WERI-Rb-1 (cell line): ENCODE data around the gene C2orf81.

Source experiments
- DNase-seq: peaks from one replicate; pipeline ENCODE4 v3.0.0-alpha.2; 2020
- H3K27ac ChIP-seq: fragments of 250-450 bp; sonication (Bioruptor Pico); 2 replicates; pipeline ENCODE4 v1.5.1; 2020; ENCODE audit warnings: mild to moderate bottlenecking, moderate library complexity
- H3K27me3 ChIP-seq: fragments of 250-450 bp; sonication (Bioruptor Pico); 2 replicates; pipeline ENCODE4 v1.5.1; 2021; ENCODE audit warnings: mild to moderate bottlenecking, low read depth, moderate library complexity; ENCODE audit not compliant: insufficient read depth, severe bottlenecking
- H3K36me3 ChIP-seq: fragments of 250-450 bp; sonication (Bioruptor Pico); 2 replicates; pipeline ENCODE4 v1.5.1; 2020; ENCODE audit warnings: mild to moderate bottlenecking, moderate library complexity
- H3K4me3 ChIP-seq: 2 replicates; pipeline ENCODE4 v1.5.1; 2011; ENCODE audit warnings: low read depth, mild to moderate bottlenecking, control low read depth, low read length
- H3K9me3 ChIP-seq: fragments of 250-450 bp; sonication (Bioruptor Pico); 2 replicates; pipeline ENCODE4 v1.5.1; 2021; ENCODE audit warnings: mild to moderate bottlenecking, moderate library complexity; ENCODE audit not compliant: severe bottlenecking
- TF ChIP-seq, protein P1 (sequence below): IDR thresholded peaks from 2 replicates; pipeline ENCODE4 v1.5.1; 2011; ENCODE audit warnings: low read depth, mild to moderate bottlenecking, control low read depth, inconsistent platforms, low read length

Gene C2orf81

DNA sequence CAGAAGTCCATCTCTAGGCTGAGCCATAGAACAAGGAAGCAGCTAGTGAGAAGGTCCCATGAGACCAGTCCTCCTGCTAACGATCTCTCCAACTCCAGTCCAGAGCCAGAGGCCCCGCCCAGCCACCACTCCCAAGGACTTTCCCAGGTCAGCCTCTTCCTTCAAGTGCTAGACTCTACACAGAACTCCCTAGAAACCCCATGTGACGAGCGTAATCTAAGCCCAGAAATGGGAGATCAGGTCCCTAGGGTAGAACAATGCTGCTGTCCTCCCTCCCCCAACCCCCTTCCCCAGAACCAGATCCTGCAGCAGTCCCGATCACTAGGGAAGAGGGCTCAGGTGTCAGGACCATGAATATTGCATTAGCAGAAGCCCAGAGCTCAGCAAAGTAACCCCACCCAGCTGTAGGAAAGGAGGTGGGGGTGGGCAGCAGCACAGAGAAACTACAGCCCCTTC, 48.2 kb downstream of the C2orf81 start:
- peaks cover 71% of the 10 kb centered on the region for H3K36me3 ChIP-seq
- peak overlapping the region; percentile 65 for H3K4me3 ChIP-seq
- TF ChIP-seq, protein P1, sequence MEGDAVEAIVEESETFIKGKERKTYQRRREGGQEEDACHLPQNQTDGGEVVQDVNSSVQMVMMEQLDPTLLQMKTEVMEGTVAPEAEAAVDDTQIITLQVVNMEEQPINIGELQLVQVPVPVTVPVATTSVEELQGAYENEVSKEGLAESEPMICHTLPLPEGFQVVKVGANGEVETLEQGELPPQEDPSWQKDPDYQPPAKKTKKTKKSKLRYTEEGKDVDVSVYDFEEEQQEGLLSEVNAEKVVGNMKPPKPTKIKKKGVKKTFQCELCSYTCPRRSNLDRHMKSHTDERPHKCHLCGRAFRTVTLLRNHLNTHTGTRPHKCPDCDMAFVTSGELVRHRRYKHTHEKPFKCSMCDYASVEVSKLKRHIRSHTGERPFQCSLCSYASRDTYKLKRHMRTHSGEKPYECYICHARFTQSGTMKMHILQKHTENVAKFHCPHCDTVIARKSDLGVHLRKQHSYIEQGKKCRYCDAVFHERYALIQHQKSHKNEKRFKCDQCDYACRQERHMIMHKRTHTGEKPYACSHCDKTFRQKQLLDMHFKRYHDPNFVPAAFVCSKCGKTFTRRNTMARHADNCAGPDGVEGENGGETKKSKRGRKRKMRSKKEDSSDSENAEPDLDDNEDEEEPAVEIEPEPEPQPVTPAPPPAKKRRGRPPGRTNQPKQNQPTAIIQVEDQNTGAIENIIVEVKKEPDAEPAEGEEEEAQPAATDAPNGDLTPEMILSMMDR = no peak
- no peaks in the 10 kb centered on the region for H3K9me3 ChIP-seq
- DNase-seq = no peak
- peak overlapping the region; percentile 71 for H3K27ac ChIP-seq
- no peaks in the 10 kb centered on the region for H3K27me3 ChIP-seq

DNA sequence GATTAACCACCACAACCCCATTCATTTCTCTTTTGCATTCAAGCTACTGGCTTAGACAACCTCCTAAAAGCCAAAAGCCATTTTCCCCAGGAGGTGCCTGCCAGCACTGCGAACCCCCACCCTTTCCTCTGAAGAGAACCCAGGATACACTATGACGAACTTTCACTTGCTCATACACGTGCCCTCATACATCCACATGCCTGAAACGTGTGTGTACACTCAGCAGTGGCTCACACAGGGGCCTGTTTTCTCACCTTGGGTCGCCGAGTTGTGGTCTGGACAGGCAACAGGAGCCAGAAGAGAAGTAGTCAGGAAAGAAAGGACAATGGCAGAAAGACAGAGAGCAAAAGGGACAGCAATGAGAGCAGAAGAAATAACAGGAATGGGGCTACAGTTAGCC, 48.7 kb downstream of the C2orf81 start:
- no peak for DNase-seq

GRCh38 chr2:74371421-74371820, 50.0 kb downstream of the C2orf81 start:
- Histone ChIP-seq H3K27ac (no peak overlapping the region), H3K9me3 (no peaks in the 10 kb centered on the region), H3K4me3 (no peak overlapping the region), H3K27me3 (no peaks in the 10 kb centered on the region), H3K36me3 (peaks cover 76% of the 10 kb centered on the region)
- no peak for DNase-seq
- TF ChIP-seq, protein P1 = no peak

More for the DNA sequence above, 48.7 kb downstream of the C2orf81 start:
- H3K36me3 ChIP-seq = peaks cover 73% of the 10 kb centered on the region
- H3K27me3 ChIP-seq = no peaks in the 10 kb centered on the region
- H3K9me3 ChIP-seq = no peaks in the 10 kb centered on the region
- H3K27ac ChIP-seq = no peak overlapping the region; the same call in 1 of the 2 replicates
- H3K4me3 ChIP-seq = no peak overlapping the region
- TF ChIP-seq, protein P1 = no peak

- Histone ChIP-seq H3K27me3 (no peaks in the 10 kb centered on the region), H3K27ac (no peak overlapping the region), H3K9me3 (no peaks in the 10 kb centered on the region), H3K4me3 (no peak overlapping the region), H3K36me3 (peaks cover 81% of the 10 kb centered on the region)
- DNase-seq = no peak
- TF ChIP-seq, protein P1 = no peak
These were observed 51.4 kb downstream of the C2orf81 start for GRCh38 chr2:74369976-74370375.

DNA sequence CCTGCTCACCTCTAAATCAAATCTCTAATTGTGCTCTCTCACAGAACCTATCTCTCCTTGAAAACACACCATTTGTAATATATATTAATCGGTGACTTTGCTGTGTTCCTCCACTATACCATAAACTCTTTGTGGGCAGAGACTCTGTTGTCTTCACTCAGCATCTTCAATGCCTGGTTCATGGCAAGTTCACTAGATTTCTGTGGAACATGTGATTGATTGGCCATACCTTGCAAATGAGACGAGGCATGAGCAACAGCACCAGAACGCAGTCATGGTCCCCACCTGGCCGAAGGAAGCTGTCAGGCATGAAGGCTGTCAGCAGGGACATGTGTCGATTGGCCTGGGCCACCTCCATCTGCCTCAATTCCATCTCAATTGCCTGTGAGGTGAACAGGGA, 52.9 kb downstream of the C2orf81 start:
- Histone ChIP-seq H3K27ac (no peak overlapping the region), H3K36me3 (peaks cover 96% of the 10 kb centered on the region)

More for the DNA sequence above, 52.9 kb downstream of the C2orf81 start:
- Histone ChIP-seq H3K9me3 (no peaks in the 10 kb centered on the region), H3K4me3 (no peak overlapping the region), H3K27me3 (no peaks in the 10 kb centered on the region)
- DNase-seq = no peak
- TF ChIP-seq, protein P1 = no peak
